Hematopoietic multipotent progenitor cell treated with erythropoietin and hydrocortisone succinate and interleukin-3 and kit ligand, for 15 days (in vitro differentiated cells): ENCODE results near the gene C4orf50.

Source experiments
- DNase-seq: peaks from one replicate; pipeline ENCODE4 v3.0.0-alpha.2; 2015; ENCODE audit warnings: low spot score

Gene C4orf50

GRCh38 chr4:5919571-5919970 lies 98.7 kb downstream of the C4orf50 start:
- no peak for DNase-seq

GRCh38 chr4:5919044-5919443 lies 99.2 kb downstream of the C4orf50 start:
- no peak for DNase-seq

GRCh38 chr4:5918331-5918985 lies 99.8 kb downstream of the C4orf50 start:
- no peak for DNase-seq

- DNase-seq, result no peak
Observed at GRCh38 chr4:5917672-5918071, 100.6 kb downstream of the C4orf50 start.

GRCh38 chr4:5916229-5916628 lies 102.0 kb downstream of the C4orf50 start:
- DNase-seq, result no peak

- DNase-seq, result no peak
Observed at GRCh38 chr4:5913454-5913853, 104.8 kb downstream of the C4orf50 start.

- no peak for DNase-seq
Observed at GRCh38 chr4:5912614-5913019, 105.6 kb downstream of the C4orf50 start.

GRCh38 chr4:5908876-5909427 lies 109.3 kb downstream of the C4orf50 start:
- DNase-seq, result no peak

GRCh38 chr4:5906191-5906590 lies 112.0 kb downstream of the C4orf50 start:
- DNase-seq, result no peak

- DNase-seq, result no peak
Observed at GRCh38 chr4:5905714-5906113, 112.5 kb downstream of the C4orf50 start.

- DNase-seq, result no peak
Observed at GRCh38 chr4:5900844-5901243, 117.4 kb downstream of the C4orf50 start.

GRCh38 chr4:5899881-5900280 lies 118.3 kb downstream of the C4orf50 start:
- no peak for DNase-seq

- no peak for DNase-seq
Observed at GRCh38 chr4:5899396-5899795, 118.8 kb downstream of the C4orf50 start.

- no peak for DNase-seq
Observed at GRCh38 chr4:5897674-5898073, 120.6 kb downstream of the C4orf50 start.

GRCh38 chr4:5895287-5895686 lies 122.9 kb downstream of the C4orf50 start:
- DNase-seq, result no peak

- DNase-seq, result no peak
Observed at GRCh38 chr4:5894266-5894665, 124.0 kb downstream of the C4orf50 start.

GRCh38 chr4:5893591-5893990 lies 124.6 kb downstream of the C4orf50 start:
- no peak for DNase-seq

- no peak for DNase-seq
Observed at GRCh38 chr4:5893004-5893580, 125.1 kb downstream of the C4orf50 start, which contains the start of gene CRMP1. Gene CRMP1 (minus strand): TSS chr4:5893086. CDS start chr4:5892969, 117 bp downstream.

- no peak for DNase-seq
Observed at GRCh38 chr4:5892323-5893003, 125.8 kb downstream of the C4orf50 start.

- no peak for DNase-seq
Observed at GRCh38 chr4:5891563-5892322, 126.5 kb downstream of the C4orf50 start.

GRCh38 chr4:5890063-5890727 lies 128.0 kb downstream of the C4orf50 start:
- DNase-seq, result no peak
